Measurements from ENCODE around the gene HOGA1.

Gene HOGA1

DNA sequence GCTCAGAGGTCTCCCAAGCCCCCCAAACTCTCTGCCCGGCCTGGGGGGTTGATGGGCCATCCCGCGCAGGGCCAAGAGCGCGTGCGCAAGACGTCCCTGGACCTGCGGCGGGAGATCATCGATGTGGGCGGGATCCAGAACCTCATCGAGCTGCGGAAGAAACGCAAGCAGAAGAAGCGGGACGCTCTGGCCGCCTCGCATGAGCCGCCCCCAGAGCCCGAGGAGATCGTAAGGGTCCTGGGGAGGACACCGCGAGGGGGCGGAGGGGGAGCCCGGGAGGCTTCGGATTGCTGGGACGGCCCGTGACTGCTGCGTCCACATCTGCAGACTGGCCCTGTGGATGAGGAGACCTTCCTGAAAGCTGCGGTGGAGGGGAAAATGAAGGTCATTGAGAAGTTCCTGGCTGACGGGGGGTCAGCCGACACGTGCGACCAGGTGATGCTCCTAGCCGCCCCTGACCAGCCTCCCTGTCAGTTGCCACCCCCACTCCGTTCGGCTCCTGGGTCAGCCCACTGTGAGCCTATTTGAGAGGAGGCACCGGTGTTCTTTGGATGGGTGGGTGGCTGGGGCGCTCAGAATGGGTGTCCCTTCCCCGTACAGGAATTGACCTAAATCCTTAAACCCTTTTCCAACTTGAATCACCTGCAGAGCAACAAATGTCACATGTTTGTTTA is 5.9 kb upstream of the HOGA1 start:
- H3K4me3 ChIP-seq (ENCODE audit: low read depth, low read length), result no peak overlapping the region

DNA sequence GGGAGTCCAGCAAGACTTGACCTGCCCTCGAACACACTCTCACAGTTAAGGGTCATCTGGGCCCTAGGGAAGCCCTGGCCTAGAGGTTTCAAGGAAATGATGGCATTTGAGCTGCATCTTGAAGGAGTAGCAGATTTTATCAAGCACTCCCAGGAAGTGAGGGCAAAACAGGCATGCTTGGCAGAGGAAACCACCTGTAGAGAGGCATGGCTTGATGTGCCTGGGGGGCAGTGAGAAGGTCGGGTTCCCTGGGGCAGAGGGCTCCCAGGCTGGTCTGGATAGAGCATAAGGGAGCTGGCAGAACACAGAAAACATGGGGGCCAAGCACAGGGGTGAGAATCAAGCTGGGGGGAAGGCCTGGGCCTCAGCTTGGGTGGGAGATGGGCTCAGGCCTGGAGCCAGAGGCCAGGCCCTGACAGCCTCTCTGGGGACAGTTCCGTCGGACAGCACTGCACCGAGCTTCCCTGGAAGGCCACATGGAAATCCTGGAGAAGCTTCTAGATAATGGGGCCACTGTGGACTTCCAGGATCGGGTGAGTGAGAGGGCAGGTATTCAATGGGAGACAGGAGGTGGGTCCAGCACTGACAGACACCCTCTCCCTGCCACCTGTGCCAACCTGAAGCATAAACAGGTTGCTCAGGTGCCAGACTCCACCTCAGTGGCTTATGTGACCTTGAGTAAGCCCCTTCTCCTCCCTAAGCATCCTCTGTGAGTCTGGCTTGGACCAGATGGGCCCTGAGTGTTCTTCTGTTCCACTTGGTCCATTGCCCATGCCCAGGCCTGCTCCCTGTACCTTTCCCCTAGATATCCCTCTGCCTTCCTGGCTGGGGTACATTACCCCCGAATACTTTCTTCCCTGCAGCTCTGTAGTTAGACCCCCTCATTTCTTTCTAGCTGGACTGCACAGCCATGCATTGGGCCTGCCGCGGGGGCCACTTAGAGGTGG is 3.5 kb upstream of the HOGA1 start:
- no peak overlapping the region for H3K4me3 ChIP-seq (ENCODE audit: low read depth, low read length)

DNA sequence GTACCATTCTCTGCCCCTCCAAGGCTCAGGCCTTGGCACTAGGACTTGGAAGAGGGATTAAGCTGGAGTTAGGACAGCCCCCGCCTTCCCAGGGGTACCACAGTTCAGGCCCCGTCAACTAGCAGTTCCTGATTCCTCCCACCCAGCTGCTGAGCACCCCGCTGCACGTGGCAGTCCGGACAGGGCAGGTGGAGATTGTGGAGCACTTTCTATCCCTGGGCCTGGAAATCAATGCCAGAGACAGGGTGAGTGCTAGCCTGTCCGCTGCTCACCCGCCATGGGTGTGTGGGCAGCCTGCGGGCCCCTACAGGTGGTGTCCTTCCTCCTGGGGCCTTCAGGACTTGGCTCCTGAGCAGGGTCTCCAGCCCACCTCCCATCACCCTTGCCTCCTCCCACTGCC is 2.0 kb upstream of the HOGA1 start:
- no peak overlapping the region for H3K4me3 ChIP-seq (ENCODE audit: low read depth, low read length)

DNA sequence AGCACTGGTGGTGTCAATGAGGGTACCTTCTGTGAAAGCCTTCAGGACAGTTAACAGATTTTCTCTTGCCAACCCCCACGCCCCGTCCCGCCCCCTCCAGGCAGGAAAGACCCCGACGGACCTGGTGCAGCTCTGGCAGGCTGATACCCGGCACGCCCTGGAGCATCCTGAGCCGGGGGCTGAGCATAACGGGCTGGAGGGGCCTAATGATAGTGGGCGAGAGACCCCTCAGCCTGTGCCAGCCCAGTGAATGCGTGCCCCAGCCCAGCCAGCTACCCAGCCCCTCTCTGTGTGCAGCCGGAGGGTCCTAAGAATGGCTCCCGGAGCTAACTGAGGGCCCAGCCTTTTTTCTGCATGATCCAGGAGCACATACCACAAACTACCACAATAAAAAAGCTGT is 713 bp upstream of the HOGA1 start:
- H3K4me3 ChIP-seq (ENCODE audit: low read depth, low read length), result no peak overlapping the region

DNA sequence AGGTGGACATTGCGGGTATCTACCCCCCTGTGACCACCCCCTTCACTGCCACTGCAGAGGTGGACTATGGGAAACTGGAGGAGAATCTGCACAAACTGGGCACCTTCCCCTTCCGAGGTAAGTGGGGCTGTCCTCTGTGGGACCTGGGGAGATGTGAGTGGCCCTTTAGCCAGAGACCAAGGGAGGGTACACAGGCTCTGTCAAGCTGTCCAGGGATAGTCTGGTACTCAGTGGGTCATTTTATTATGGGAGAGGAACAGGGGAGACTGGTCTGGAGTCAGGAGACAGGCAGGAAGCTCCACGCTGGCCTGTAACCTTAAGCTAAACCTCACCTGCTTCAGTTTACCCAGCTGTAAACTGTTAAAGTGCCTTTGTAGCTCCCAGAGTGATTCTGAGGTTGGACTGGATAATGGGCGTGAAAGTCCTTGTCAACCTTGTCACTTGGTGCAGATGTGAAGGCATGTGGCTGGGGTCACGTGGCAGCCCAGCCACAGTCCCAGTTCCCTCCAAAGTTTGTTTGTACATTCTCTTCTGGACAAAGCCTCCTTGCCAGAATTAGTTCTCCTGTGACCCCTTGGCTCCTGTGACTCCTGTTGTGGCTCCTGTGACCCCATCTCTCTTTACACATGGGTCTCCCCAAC is 729 bp downstream of the HOGA1 start:
- no peak overlapping the region for H3K4me3 ChIP-seq (ENCODE audit: low read depth, low read length)

DNA sequence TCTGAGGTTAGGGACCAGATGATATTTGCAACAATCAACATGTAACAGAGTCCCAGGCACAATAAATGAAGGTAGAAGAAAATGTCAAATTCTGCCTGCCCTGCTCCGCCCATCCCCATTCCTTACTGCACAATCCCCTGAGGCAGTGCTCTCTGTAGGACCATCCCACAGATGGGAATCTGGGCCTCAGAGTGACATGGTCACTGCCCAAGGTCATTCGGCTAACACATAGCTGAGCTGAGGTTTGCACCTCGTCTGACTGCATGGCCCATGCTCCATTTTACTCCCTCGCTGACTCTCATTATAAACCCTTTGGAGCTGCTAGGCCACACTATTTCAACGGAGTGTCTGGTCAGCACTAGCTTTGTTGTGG is 1.2 kb downstream of the HOGA1 start:
- no peak overlapping the region for H3K4me3 ChIP-seq (ENCODE audit: low read depth, low read length)

DNA sequence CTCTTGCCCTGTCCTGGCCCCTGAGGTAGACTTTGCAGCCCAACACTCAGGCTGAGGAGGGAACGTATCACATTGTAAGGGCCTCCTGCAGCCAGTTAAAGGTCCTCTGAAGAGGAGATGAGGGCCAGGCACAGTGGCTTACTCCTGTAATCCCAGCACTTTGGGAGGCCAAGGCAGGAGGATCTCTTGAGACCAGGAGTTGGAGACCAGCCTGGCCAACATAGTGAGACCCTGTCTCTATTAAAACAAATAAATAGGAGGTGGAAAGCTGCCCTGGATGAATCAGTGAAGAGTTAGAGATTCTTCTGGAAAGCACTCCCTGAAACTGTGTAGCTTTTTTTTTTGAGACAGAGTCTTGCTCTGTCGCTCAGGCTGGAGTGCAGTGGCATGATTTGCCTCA is 3.0 kb downstream of the HOGA1 start:
- no peak overlapping the region for H3K4me3 ChIP-seq (ENCODE audit: low read depth, low read length)

DNA sequence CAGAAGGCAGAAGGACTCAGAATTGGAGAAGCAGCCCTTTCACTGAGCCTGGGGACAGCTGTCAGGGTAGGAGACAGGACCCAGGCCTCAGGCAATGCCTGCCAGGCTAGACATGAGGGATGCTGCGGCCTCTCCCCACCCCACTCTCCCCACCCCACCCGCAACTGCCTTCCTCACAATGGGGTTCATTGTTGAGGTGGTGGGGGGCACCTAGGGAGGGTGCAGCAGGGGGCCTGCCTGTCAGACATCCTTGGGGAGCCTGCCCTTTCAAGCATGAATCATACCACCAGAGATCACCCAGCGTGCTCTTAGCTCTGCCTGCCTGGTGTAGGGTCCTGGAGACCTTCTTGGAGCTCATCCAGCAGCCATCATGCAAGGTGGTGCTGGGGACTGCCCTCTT is 5.3 kb downstream of the HOGA1 start, which contains the start of gene C10orf62:
Gene C10orf62, plus strand, starts transcription at position 243 of the 400 bp plus-strand sequence. CDS start 177 bp downstream, outside the sequence.
- H3K4me3 ChIP-seq (ENCODE audit: low read depth, low read length), result no peak within 1 kb of the TSS

- H3K4me3 ChIP-seq (ENCODE audit: low read depth, low read length), result no peak overlapping the region
Observed at GRCh38 chr10:97590082-97590747, 6.0 kb downstream of the HOGA1 start.

DNA sequence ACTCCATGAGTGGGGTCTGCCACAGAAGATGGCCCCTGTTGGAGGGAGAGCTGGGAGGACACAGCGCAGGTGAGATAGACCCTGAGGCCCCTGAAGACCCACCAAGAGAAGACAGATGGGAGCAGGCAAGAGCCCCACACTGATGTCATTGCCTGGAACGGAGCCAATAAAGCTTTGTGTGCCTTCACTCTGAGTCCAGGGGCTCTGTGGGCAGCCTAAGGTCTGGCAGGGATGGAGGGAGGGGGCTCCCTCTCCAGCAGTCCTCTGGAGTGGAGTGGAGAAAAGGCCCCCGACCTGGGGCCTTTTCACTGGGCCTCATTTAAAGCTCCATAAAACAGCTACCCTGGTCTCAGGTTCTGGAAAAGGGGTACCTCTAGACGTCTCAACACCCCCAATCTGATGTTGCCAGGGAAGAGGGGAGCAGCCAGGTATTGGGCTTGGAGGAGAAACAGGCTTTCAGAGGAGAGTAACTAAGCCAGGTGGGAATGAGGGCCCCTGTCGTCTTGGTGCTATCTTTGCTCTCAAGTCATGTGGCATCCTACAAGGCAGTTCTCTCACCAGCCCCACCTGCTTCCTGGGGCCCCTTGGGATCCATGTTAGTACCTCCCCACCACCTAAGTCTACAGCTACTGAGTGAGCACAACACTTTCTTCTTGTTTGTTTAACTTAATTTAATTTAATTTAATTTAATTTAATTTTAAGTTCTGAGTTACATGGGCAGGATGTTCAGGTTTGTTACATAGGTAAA is 6.7 kb downstream of the HOGA1 start:
- H3K4me3 ChIP-seq (ENCODE audit: low read depth, low read length), result no peak overlapping the region

GRCh38 chr10:97593421-97593820 is 9.2 kb downstream of the HOGA1 start:
- no peak overlapping the region for H3K4me3 ChIP-seq (ENCODE audit: low read depth, low read length)

DNA sequence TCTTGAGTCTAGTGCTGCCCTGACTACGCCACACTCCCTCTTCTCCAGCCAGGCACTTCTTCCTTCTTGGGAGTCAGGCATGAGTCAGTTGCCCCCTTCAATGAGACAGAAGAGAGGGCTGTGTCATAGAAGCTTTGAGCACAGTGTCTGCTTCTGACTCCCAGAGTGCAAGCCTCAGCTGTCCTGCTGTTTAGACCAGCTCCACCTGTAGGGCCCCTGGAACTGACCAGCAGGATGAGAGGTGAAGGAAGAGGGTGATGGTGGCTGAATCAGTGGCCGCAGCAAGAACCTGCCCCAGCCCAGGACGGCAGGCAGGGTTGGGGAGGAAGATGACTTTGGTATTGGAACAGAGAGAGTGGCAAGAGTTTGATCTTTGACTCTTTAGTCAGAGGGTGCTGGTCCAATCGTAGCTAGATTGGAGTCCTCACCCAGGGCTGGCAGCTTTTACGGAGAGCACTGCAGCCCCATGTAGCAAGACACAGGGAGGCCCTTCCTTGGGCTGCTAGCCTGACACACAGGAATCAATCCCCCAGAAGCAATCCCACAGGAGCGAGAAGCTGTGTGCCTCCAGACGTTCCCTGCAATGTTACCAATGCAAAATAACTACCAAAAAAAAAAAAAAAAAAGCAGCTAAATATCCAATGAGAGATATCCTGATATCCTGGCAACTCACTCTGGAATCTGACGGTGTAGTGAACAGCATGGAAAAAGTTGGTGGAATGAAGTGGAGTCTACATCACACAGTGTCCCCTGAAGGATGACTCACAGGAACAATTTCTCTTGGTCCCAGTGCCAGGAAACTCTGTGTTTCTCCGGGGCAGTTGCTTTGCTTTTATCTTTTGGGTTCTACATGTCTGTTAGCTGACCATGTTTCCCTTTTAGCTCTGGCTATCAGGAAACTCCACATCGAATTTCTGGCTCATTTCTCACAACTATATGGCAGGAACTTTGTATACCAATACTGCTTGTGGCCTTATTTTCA is 12.2 kb downstream of the HOGA1 start:
- H3K4me3 ChIP-seq (ENCODE audit: low read depth, low read length), result no peak overlapping the region

- H3K4me3 ChIP-seq (ENCODE audit: low read depth, low read length), result no peak overlapping the region
Observed at GRCh38 chr10:97597778-97598177, 13.6 kb downstream of the HOGA1 start.

DNA sequence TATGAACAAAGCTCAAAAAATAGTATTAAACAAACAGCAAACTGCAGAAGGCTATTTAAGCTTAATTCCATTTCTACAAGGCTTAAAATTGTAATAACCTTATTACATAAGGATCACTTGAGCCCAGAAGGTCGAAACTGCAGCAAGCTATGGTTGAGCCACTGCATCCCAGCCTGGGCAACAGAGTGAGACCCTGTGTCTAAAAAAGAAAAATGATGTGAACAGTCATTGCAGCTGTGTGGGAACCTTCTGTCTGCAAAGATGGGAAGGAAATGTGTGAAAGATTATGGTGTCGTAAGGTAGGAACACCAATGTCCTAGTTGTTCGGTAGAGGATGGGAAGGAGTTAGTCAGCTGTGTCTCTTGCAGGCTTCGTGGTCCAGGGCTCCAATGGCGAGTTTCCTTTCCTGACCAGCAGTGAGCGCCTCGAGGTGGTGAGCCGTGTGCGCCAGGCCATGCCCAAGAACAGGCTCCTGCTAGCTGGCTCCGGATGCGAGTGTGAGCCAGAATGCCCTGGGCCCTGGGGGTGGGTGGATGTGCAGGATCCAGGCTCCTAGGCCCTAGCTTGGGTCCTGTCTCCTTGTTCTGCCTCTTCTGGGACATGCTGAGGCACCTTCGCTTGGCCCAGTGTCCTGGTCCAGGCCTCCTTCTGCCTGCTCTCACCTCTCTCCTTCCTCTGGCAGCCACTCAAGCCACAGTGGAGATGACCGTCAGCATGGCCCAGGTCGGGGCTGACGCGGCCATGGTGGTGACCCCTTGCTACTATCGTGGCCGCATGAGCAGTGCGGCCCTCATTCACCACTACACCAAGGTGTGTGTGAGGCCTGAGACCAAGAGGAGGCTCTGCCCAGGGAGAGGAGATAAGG is 14.4 kb downstream of the HOGA1 start:
- H3K4me3 ChIP-seq (ENCODE audit: low read depth, low read length), result no peak overlapping the region

DNA sequence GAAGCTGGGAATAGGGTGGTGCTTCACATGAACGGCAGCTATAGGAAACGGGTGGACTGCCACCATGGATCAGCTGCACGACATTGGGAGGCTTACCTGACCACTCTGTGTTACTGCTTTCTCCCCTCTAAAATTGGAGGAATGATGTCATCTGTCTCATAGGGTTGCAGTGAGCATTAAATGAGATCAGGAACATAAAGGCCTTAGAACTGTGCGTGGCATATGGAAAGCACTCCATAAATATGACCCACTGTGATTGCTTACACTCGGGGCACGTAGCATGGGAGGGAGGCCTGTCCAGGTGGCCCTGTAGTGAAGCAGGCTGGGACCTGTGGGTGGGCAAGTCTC is 15.1 kb downstream of the HOGA1 start:
- no peak overlapping the region for H3K4me3 ChIP-seq (ENCODE audit: low read depth, low read length)

GRCh38 chr10:97600616-97601015 is 16.4 kb downstream of the HOGA1 start:
- H3K4me3 ChIP-seq (ENCODE audit: low read depth, low read length), result no peak overlapping the region

GRCh38 chr10:97601268-97602215 is 17.4 kb downstream of the HOGA1 start:
- H3K4me3 ChIP-seq (ENCODE audit: low read depth, low read length), result no peak overlapping the region

Measured in iPS-11a (cell line).